ENCODE results near the gene TSHZ2. TPM values are rescaled to one million over a fixed set of nuclear protein-coding genes. Genes with fewer than 3 reads are reported as not detected.

Gene TSHZ2
- total RNA-seq, 1 experiment from 2014 or later = 0.07 TPM

- Histone ChIP-seq H3K79me2 (ENCODE audit: insufficient read depth, low read length) (no peaks in the 10 kb centered on the region), H3K4me2 (ENCODE audit: low read length) (no peak overlapping the region), H3K9me2 (ENCODE audit: insufficient read depth) (no peaks in the 10 kb centered on the region), H3K36me3 (ENCODE audit: control insufficient read depth in 1 of 2, insufficient read depth in 2 of 2, low read length in 2 of 2) (no peaks in the 10 kb centered on the region), H3K4me1 (ENCODE audit: control insufficient read depth in 1 of 2, insufficient read depth in 2 of 2, low read length in 2 of 2) (no peaks in the 10 kb centered on the region), H3K27ac (ENCODE audit: low read depth, low read length) (no peak overlapping the region), H3K9ac (ENCODE audit: low read length) (no peak overlapping the region), H2AFZ (ENCODE audit: low read depth, low read length, poor library complexity, severe bottlenecking) (no peak overlapping the region), H3K4me3 (replicated peaks in 1 of 2; ENCODE audit: low read depth in 1 of 2, low read length in 2 of 2) (no peak overlapping the region), H3K9me3 (ENCODE audit: control insufficient read depth in 1 of 2, insufficient read depth in 1 of 2, low read depth in 1 of 2, low read length in 2 of 2) (no peaks in the 10 kb centered on the region), H3K27me3 (ENCODE audit: insufficient read depth, low read length) (peaks cover 19% of the 10 kb centered on the region; the same call in 1 of the 2 replicates), H4K20me1 (ENCODE audit: insufficient read depth) (no peaks in the 10 kb centered on the region)
- CTCF ChIA-PET = no interaction called here
- RAD21 ChIA-PET (ENCODE audit: low non-redundant PET in 1 of 2, low total read pairs in 2 of 2, uncharacterized antibody in 2 of 2, unreplicated experiment in 2 of 2) = no interaction called here
- DNase-seq (ENCODE audit: low read depth, low spot score) (no peak), ATAC-seq (no peak)
- POLR2A ChIA-PET = no interaction called here
- TF ChIP-seq ELF1 (IDR thresholded peaks at IDR 0.05; ENCODE audit: borderline replicate concordance, low read depth) (no peak), EZH2 (IDR thresholded peaks at IDR 0.05) (no peak), POLR2A (IDR thresholded peaks at IDR 0.05; ENCODE audit: borderline replicate concordance, extremely low read depth, insufficient read depth, insufficient read length) (no peak), FOSL1 (IDR thresholded peaks at IDR 0.05; ENCODE audit: low read depth) (no peak), RAD21 (IDR thresholded peaks at IDR 0.05; ENCODE audit: low read depth) (no peak), ZNF274 (IDR thresholded peaks at IDR 0.05; ENCODE audit: low read depth, low read length) (no peak), ATF3 (IDR thresholded peaks at IDR 0.05) (no peak)
- BruUV-seq (replicated peaks) = no TSS peak
- intact Hi-C loops (cut with micrococcal nuclease) = no loop called here
These were observed 152.6 kb downstream of the TSHZ2 start for GRCh38 chr20:53124803-53125202.

GRCh38 chr20:53126185-53126584 is 154.0 kb downstream of the TSHZ2 start:
- no peak for TF ChIP-seq CBX3 (IDR thresholded peaks at IDR 0.05; ENCODE audit: low read depth)
- TF ChIP-seq EZH2 (IDR thresholded peaks at IDR 0.05) = no peak
- no peak for TF ChIP-seq ZBTB33 (IDR thresholded peaks at IDR 0.05; ENCODE audit: extremely low read depth, insufficient replicate concordance, low read length)
- TF ChIP-seq EGR1 (IDR thresholded peaks at IDR 0.05; ENCODE audit: low read depth) = no peak
- Histone ChIP-seq H3K79me2 (ENCODE audit: insufficient read depth, low read length) (no peaks in the 10 kb centered on the region), H3K27ac (ENCODE audit: low read depth, low read length) (no peak overlapping the region), H3K36me3 (ENCODE audit: control insufficient read depth in 1 of 2, insufficient read depth in 2 of 2, low read length in 2 of 2) (no peaks in the 10 kb centered on the region), H3K27me3 (ENCODE audit: insufficient read depth, low read length) (peaks cover 12% of the 10 kb centered on the region), H4K20me1 (ENCODE audit: insufficient read depth) (no peaks in the 10 kb centered on the region), H3K4me2 (ENCODE audit: low read length) (no peak overlapping the region), H3K9ac (ENCODE audit: low read length) (no peak overlapping the region), H3K9me3 (ENCODE audit: control insufficient read depth in 1 of 2, insufficient read depth in 1 of 2, low read depth in 1 of 2, low read length in 2 of 2) (no peaks in the 10 kb centered on the region), H2AFZ (ENCODE audit: low read depth, low read length, poor library complexity, severe bottlenecking) (no peak overlapping the region), H3K4me3 (replicated peaks in 1 of 2; ENCODE audit: low read depth in 1 of 2, low read length in 2 of 2) (no peak overlapping the region), H3K4me1 (ENCODE audit: control insufficient read depth in 1 of 2, insufficient read depth in 2 of 2, low read length in 2 of 2) (no peaks in the 10 kb centered on the region), H3K9me2 (ENCODE audit: insufficient read depth) (no peaks in the 10 kb centered on the region)
- no peak for ATAC-seq
- no peak for DNase-seq (ENCODE audit: low read depth, low spot score)
- CTCF ChIA-PET = no interaction called here
- POLR2A ChIA-PET = no interaction called here
- BruUV-seq (replicated peaks) = no TSS peak
- RAD21 ChIA-PET (ENCODE audit: low non-redundant PET in 1 of 2, low total read pairs in 2 of 2, uncharacterized antibody in 2 of 2, unreplicated experiment in 2 of 2) = no interaction called here
- intact Hi-C loops (cut with micrococcal nuclease) = no loop called here

Measured in HCT116 (cell line).